ENCODE data around the gene UBD. TPM values are rescaled to one million over a fixed set of nuclear protein-coding genes. Genes with fewer than 3 reads are reported as not detected.

UBD gene
- total and polyA plus RNA-seq, 2 experiments from 2014 or later: not detected

- TF ChIP-seq ZNF462 (CRISPR knock-in tag; IDR thresholded peaks at IDR 0.05) (no peak), REST (IDR thresholded peaks at IDR 0.05; ENCODE audit: unreplicated experiment) (no peak), ZNF331 (CRISPR knock-in tag; IDR thresholded peaks at IDR 0.05; ENCODE audit: low read depth) (no peak)
These were observed 53.0 kb downstream of the UBD start (continued) for GRCh38 chr6:29506446-29507067.

GRCh38 chr6:29505808-29506207 lies 53.7 kb downstream of the UBD start:
- H2AFZ ChIP-seq: no peak overlapping the region
- ATAC-seq: no peak
- no peaks in the 10 kb centered on the region for H3K4me1 ChIP-seq (ENCODE audit: insufficient read depth)
- no peak overlapping the region for H3K4me3 ChIP-seq
- no peaks in the 10 kb centered on the region for H3F3A ChIP-seq (replicated peaks; ENCODE audit: low read depth)
- no peaks in the 10 kb centered on the region; the same call in 1 of the 2 replicates for H4K20me1 ChIP-seq (replicated peaks; ENCODE audit: insufficient read depth)
- no peak overlapping the region for H3K4me3 Mint-ChIP-seq
- no peak overlapping the region for H3K4me2 ChIP-seq
- no peaks in the 10 kb centered on the region for H3K79me2 ChIP-seq (replicated peaks; ENCODE audit: insufficient read depth)
- H3K36me3 ChIP-seq (ENCODE audit: insufficient read depth): no peaks in the 10 kb centered on the region
- no peak overlapping the region for H3K27ac ChIP-seq (ENCODE audit: low read depth)
- H3K9me3 Mint-ChIP-seq: no peaks in the 10 kb centered on the region; the same call in 2 of the 3 replicates
- no peaks in the 10 kb centered on the region; the same call in 2 of the 3 replicates for H3K36me3 Mint-ChIP-seq (ENCODE audit: low read depth)
- peaks cover 10% of the 10 kb centered on the region; the same call in 1 of the 2 replicates for H3K9me2 ChIP-seq (ENCODE audit: insufficient read depth)
- H3K4me1 Mint-ChIP-seq: peaks cover 4% of the 10 kb centered on the region
- no peak for DNase-seq (ENCODE audit: low spot score)
- no peak overlapping the region for H3K27ac Mint-ChIP-seq
- no peaks in the 10 kb centered on the region for H3K27me3 ChIP-seq (ENCODE audit: insufficient read depth)
- peaks cover 2% of the 10 kb centered on the region for H3K27me3 Mint-ChIP-seq (ENCODE audit: insufficient read depth, low read depth, poor library complexity)
- TF ChIP-seq ETS1 (IDR thresholded peaks at IDR 0.05): no peak
